Measurements from ENCODE around the gene EIF5A.
A peak's percentile ranks its signal among the peaks of the same experiment; 100 is the strongest.

EIF5A gene

DNA sequence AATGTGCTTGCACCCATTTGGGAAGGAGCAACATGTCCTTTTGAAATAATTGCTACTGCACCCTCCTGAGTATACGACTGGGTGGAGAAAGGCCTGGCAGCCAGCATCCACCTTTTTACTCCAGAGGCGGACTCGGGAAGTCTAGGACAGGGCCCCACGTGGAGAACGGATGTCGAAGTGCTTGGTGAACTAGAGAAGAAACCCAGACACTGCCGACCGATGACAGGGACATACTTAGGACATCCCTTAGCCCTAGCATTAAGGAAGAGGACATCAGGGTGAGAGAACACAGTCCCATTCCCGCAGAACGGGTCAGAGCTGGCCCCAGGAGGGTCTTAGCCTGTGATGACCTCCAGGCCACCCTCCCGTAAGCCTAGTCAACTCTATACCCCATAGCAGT is 16.7 kb upstream of the EIF5A start:
- no peaks in the 10 kb centered on the region for H3K4me1 ChIP-seq (ENCODE audit: control insufficient read depth, low read depth, low read length)
- H2BK15ac ChIP-seq (replicated peaks; ENCODE audit: low read depth): no peak overlapping the region
- no peak overlapping the region for H3K4me3 ChIP-seq (ENCODE audit: low read length)
- no peak overlapping the region for H3K27ac ChIP-seq (ENCODE audit: low read depth, low read length)
- H2AK5ac ChIP-seq (ENCODE audit: low read length): no peak overlapping the region
- no peak overlapping the region for H3K9ac ChIP-seq (ENCODE audit: low read length)
- no peak overlapping the region for H2BK120ac ChIP-seq (ENCODE audit: low read depth, low read length)
- no peak overlapping the region for H3K4ac ChIP-seq (ENCODE audit: low read depth, low read length)
- H3K79me2 ChIP-seq (ENCODE audit: control insufficient read depth, insufficient read depth, low read length): no peaks in the 10 kb centered on the region
- no peak overlapping the region for H2BK5ac ChIP-seq (ENCODE audit: low read length)
- no CpG with 5 or more reads among the region's 11 CpGs for WGBS (ENCODE audit: extremely low coverage, insufficient coverage, low lambda C conversion rate)
- no peak overlapping the region for H4K8ac ChIP-seq (ENCODE audit: low read depth, low read length)
- H3K23ac ChIP-seq (ENCODE audit: low read length): no peak overlapping the region
- DNase-seq: no peak
- H4K5ac ChIP-seq (ENCODE audit: low read length): no peak overlapping the region
- no peak overlapping the region for H3K4me2 ChIP-seq (ENCODE audit: low read length)
- H3K27me3 ChIP-seq (ENCODE audit: insufficient read depth, low read length, poor library complexity): peaks cover under 1% of the 10 kb centered on the region
- H3K36me3 ChIP-seq (ENCODE audit: control insufficient read depth, insufficient read depth, low read length): no peaks in the 10 kb centered on the region
- no peak overlapping the region for H3K56ac ChIP-seq (ENCODE audit: low read length)
- H3K79me1 ChIP-seq (ENCODE audit: low read length): no peaks in the 10 kb centered on the region
- no peak overlapping the region for H3K18ac ChIP-seq (ENCODE audit: low read length)

DNA sequence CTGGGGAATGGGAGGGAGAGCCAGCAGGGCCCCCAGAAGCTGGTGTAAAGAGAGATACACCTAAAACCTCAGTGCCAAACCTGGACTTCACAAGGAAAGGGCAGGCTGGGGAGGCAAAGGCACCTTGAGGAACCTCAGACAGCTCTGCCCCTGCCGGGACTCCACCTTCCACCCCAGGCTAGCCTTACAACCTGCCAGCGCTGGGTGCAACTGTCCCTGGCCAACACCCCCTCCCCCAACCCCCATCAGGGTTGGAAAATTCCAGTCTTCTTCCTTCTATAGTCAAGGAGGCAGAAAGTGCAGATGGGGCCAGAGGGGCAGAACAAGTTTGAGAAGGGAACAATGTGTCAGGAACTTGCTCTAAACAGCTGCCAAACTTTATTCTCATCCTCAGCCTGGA is 15.2 kb upstream of the EIF5A start:
- H2BK5ac ChIP-seq (ENCODE audit: low read length): no peak overlapping the region
- H4K8ac ChIP-seq (ENCODE audit: low read depth, low read length): no peak overlapping the region
- H3K4me2 ChIP-seq (ENCODE audit: low read length): no peak overlapping the region
- no peaks in the 10 kb centered on the region for H3K79me2 ChIP-seq (ENCODE audit: control insufficient read depth, insufficient read depth, low read length)
- H3K4me1 ChIP-seq (ENCODE audit: control insufficient read depth, low read depth, low read length): no peaks in the 10 kb centered on the region
- WGBS (ENCODE audit: extremely low coverage, insufficient coverage, low lambda C conversion rate): no CpG with 5 or more reads among the region's 2 CpGs
- H3K4ac ChIP-seq (ENCODE audit: low read depth, low read length): no peak overlapping the region
- H3K27me3 ChIP-seq (ENCODE audit: insufficient read depth, low read length, poor library complexity): peaks cover 4% of the 10 kb centered on the region
- no peaks in the 10 kb centered on the region for H3K36me3 ChIP-seq (ENCODE audit: control insufficient read depth, insufficient read depth, low read length)
- no peak overlapping the region for H2BK15ac ChIP-seq (replicated peaks; ENCODE audit: low read depth)
- H3K4me3 ChIP-seq (ENCODE audit: low read length): no peak overlapping the region
- no peak overlapping the region for H3K9ac ChIP-seq (ENCODE audit: low read length)
- no peaks in the 10 kb centered on the region for H3K79me1 ChIP-seq (ENCODE audit: low read length)
- no peak overlapping the region for H3K27ac ChIP-seq (ENCODE audit: low read depth, low read length)
- H3K18ac ChIP-seq (ENCODE audit: low read length): no peak overlapping the region
- H2BK120ac ChIP-seq (ENCODE audit: low read depth, low read length): no peak overlapping the region
- no peak overlapping the region for H2AK5ac ChIP-seq (ENCODE audit: low read length)
- H3K23ac ChIP-seq (ENCODE audit: low read length): no peak overlapping the region
- H3K56ac ChIP-seq (ENCODE audit: low read length): no peak overlapping the region
- no peak overlapping the region for H4K5ac ChIP-seq (ENCODE audit: low read length)
- DNase-seq: no peak

DNA sequence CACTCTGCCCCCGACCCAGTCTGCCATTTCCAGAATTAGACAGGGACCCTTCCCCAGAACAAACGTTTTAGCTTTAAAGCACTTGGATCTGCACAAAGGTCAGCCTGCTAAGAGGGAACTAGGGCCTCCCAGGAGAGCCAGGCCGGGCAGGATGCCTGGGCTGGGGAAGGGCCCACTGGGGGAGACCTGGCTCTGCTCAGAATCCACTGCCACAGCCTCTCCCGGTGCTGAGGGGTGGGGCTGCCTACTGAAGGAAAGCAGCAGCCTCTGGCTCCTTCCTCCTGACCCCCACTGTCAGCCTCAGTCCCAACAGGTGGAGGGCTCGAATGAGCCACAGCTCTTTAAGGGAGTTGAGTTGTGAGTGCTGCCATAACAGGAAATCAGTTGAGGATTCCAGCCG is 14.7 kb upstream of the EIF5A start:
- no CpG with 5 or more reads among the region's 6 CpGs for WGBS (ENCODE audit: extremely low coverage, insufficient coverage, low lambda C conversion rate)
- H3K27me3 ChIP-seq (ENCODE audit: insufficient read depth, low read length, poor library complexity): peaks cover 4% of the 10 kb centered on the region
- H3K23ac ChIP-seq (ENCODE audit: low read length): no peak overlapping the region
- H4K8ac ChIP-seq (ENCODE audit: low read depth, low read length): no peak overlapping the region
- no peak overlapping the region for H2BK120ac ChIP-seq (ENCODE audit: low read depth, low read length)
- no peak overlapping the region for H2BK5ac ChIP-seq (ENCODE audit: low read length)
- no peak overlapping the region for H2AK5ac ChIP-seq (ENCODE audit: low read length)
- no peak overlapping the region for H3K9ac ChIP-seq (ENCODE audit: low read length)
- no peak overlapping the region for H3K4me3 ChIP-seq (ENCODE audit: low read length)
- no peak for DNase-seq
- H3K27ac ChIP-seq (ENCODE audit: low read depth, low read length): no peak overlapping the region
- H3K18ac ChIP-seq (ENCODE audit: low read length): no peak overlapping the region
- no peaks in the 10 kb centered on the region for H3K4me1 ChIP-seq (ENCODE audit: control insufficient read depth, low read depth, low read length)
- H4K5ac ChIP-seq (ENCODE audit: low read length): no peak overlapping the region
- H3K56ac ChIP-seq (ENCODE audit: low read length): no peak overlapping the region
- no peaks in the 10 kb centered on the region for H3K79me2 ChIP-seq (ENCODE audit: control insufficient read depth, insufficient read depth, low read length)
- H3K79me1 ChIP-seq (ENCODE audit: low read length): no peaks in the 10 kb centered on the region
- no peaks in the 10 kb centered on the region for H3K36me3 ChIP-seq (ENCODE audit: control insufficient read depth, insufficient read depth, low read length)
- no peak overlapping the region for H3K4ac ChIP-seq (ENCODE audit: low read depth, low read length)
- H2BK15ac ChIP-seq (replicated peaks; ENCODE audit: low read depth): no peak overlapping the region
- no peak overlapping the region for H3K4me2 ChIP-seq (ENCODE audit: low read length)

DNA sequence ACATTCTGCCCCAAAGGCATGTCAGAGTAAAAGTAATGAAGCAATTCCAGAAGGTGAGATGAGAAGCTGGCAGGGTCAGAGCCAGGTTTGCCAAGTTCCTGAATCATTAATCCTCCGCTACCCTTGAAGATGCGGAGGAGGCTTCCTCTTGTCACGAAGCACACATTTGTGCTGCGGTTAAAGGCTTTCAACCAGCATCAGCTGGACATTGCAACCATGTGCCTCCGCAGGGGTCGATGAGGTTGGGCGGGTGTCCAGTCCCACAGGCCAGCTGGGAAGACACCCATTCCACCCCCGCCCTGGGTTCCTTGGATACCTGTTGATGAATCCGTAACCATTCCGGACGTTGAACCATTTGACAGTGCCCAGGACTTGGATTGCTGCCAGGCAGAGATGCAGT is 14.3 kb upstream of the EIF5A start:
- Histone ChIP-seq H4K5ac (ENCODE audit: low read length) (no peak overlapping the region), H3K18ac (ENCODE audit: low read length) (no peak overlapping the region), H3K4ac (ENCODE audit: low read depth, low read length) (no peak overlapping the region), H3K56ac (ENCODE audit: low read length) (no peak overlapping the region), H2BK15ac (replicated peaks; ENCODE audit: low read depth) (no peak overlapping the region), H3K79me2 (ENCODE audit: control insufficient read depth, insufficient read depth, low read length) (no peaks in the 10 kb centered on the region), H3K9ac (ENCODE audit: low read length) (no peak overlapping the region), H3K27ac (ENCODE audit: low read depth, low read length) (no peak overlapping the region), H2BK5ac (ENCODE audit: low read length) (no peak overlapping the region), H3K27me3 (ENCODE audit: insufficient read depth, low read length, poor library complexity) (peaks cover 4% of the 10 kb centered on the region), H3K23ac (ENCODE audit: low read length) (no peak overlapping the region), H3K79me1 (ENCODE audit: low read length) (no peaks in the 10 kb centered on the region), H3K4me2 (ENCODE audit: low read length) (no peak overlapping the region), H3K36me3 (ENCODE audit: control insufficient read depth, insufficient read depth, low read length) (no peaks in the 10 kb centered on the region), H3K4me3 (ENCODE audit: low read length) (no peak overlapping the region), H2BK120ac (ENCODE audit: low read depth, low read length) (no peak overlapping the region), H4K8ac (ENCODE audit: low read depth, low read length) (no peak overlapping the region), H3K4me1 (ENCODE audit: control insufficient read depth, low read depth, low read length) (no peaks in the 10 kb centered on the region), H2AK5ac (ENCODE audit: low read length) (no peak overlapping the region)
- no CpG with 5 or more reads among the region's 11 CpGs for WGBS (ENCODE audit: extremely low coverage, insufficient coverage, low lambda C conversion rate)
- no peak for DNase-seq

DNA sequence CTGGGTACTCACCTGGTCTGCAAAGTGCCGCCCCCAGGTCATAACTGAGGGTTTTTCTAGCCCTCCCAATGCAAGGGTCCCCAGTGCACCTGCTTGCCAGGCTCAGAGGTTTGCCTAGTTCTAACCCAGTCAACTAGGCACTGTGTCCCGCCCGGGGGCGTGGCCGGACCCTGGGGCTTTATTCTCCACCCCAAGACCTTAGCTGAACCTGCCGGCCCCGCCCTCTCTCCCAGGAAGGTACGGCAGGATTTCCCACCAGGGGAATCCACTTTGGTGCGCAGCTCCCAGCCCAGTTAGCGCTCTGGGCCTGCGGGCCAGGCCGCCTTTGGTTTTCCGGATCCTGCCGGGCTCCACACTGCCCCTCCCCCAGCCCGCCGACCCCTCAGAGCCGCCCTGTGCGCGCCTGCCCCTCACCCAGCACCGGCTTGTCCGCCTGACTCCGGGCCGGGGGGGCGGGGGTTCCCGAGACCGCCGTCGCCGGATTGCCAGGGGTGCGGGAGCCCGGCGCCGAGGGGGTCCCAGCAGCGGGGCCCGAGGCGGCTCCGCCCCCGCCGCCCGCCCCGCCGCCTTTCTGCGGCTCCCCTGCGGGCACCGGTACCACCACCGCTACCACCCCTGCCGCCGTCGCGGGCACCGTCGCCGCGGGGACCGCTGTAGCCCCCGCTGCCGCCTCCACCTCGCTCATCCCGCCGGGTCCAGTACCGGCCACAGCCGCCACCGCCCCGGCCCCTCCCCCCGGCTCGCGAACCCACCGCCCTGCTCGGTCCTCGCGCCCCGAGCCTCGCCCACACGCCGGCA is 13.4 kb upstream of the EIF5A start:
- Histone ChIP-seq H4K5ac (ENCODE audit: low read length) (no peak overlapping the region), H3K18ac (ENCODE audit: low read length) (no peak overlapping the region), H3K79me2 (ENCODE audit: control insufficient read depth, insufficient read depth, low read length) (no peaks in the 10 kb centered on the region), H3K4ac (ENCODE audit: low read depth, low read length) (no peak overlapping the region), H3K36me3 (ENCODE audit: control insufficient read depth, insufficient read depth, low read length) (no peaks in the 10 kb centered on the region), H2BK120ac (ENCODE audit: low read depth, low read length) (no peak overlapping the region), H3K27me3 (ENCODE audit: insufficient read depth, low read length, poor library complexity) (peaks cover 4% of the 10 kb centered on the region), H3K4me2 (ENCODE audit: low read length) (no peak overlapping the region), H2BK15ac (replicated peaks; ENCODE audit: low read depth) (no peak overlapping the region), H2AK5ac (ENCODE audit: low read length) (no peak overlapping the region), H3K4me1 (ENCODE audit: control insufficient read depth, low read depth, low read length) (no peaks in the 10 kb centered on the region), H3K27ac (ENCODE audit: low read depth, low read length) (no peak overlapping the region), H3K4me3 (ENCODE audit: low read length) (no peak overlapping the region), H4K8ac (ENCODE audit: low read depth, low read length) (no peak overlapping the region), H2BK5ac (ENCODE audit: low read length) (no peak overlapping the region), H3K56ac (ENCODE audit: low read length) (peak overlapping the region; percentile 56), H3K9ac (ENCODE audit: low read length) (no peak overlapping the region), H3K79me1 (ENCODE audit: low read length) (no peaks in the 10 kb centered on the region), H3K23ac (ENCODE audit: low read length) (no peak overlapping the region)
- no CpG with 5 or more reads among the region's 75 CpGs for WGBS (ENCODE audit: extremely low coverage, insufficient coverage, low lambda C conversion rate)
- peak; percentile 67 for DNase-seq

Measured in mesendoderm (in vitro differentiated cells).